ENCODE results near the gene MMP24. TPM values are rescaled to one million over a fixed set of nuclear protein-coding genes. Genes with fewer than 3 reads are reported as not detected.

The MMP24 gene
- total RNA-seq, 1 donor from 2014 or later: 15.6 TPM

GRCh38 chr20:35263532-35264341 lies 37.2 kb downstream of the MMP24 start:
- H3K27me3 Mint-ChIP-seq (ENCODE audit: low read depth, unreplicated experiment): no peaks in the 10 kb centered on the region
- Histone ChIP-seq H3K4me2 (ENCODE audit: low read length) (peak overlapping the region; percentile 72), H3K9me3 (ENCODE audit: insufficient read depth, low read depth, low read length) (no peaks in the 10 kb centered on the region), H3K27ac (ENCODE audit: low read depth, low read length) (peak overlapping the region; percentile 56), H3K4me1 (ENCODE audit: insufficient read depth, low read length) (peaks cover 12% of the 10 kb centered on the region), H3K9ac (ENCODE audit: low read length) (peak overlapping the region; percentile 57), H3K36me3 (ENCODE audit: insufficient read depth, low read length) (no peaks in the 10 kb centered on the region), H4K20me1 (ENCODE audit: insufficient read depth, low read length) (no peaks in the 10 kb centered on the region), H3K27me3 (ENCODE audit: insufficient read depth, low read length) (no peaks in the 10 kb centered on the region), H2AFZ (ENCODE audit: low read depth, low read length) (no peak overlapping the region), H3K79me2 (ENCODE audit: insufficient read depth, low read length) (no peaks in the 10 kb centered on the region), H3K4me3 (ENCODE audit: insufficient read depth, low read depth, low read length) (no peak overlapping the region)
- H3K36me3 Mint-ChIP-seq (ENCODE audit: low read depth, unreplicated experiment): peaks cover 9% of the 10 kb centered on the region
- H3K4me3 Mint-ChIP-seq (ENCODE audit: unreplicated experiment): peak overlapping the region; percentile 68
- no peaks in the 10 kb centered on the region for H3K9me3 Mint-ChIP-seq (ENCODE audit: unreplicated experiment)
- DNase-seq (ENCODE audit: low read depth) (no peak), FAIRE-seq (no peak)
- H3K4me1 Mint-ChIP-seq (ENCODE audit: low read depth, unreplicated experiment): peaks cover 21% of the 10 kb centered on the region
- TF ChIP-seq EZH2 (IDR thresholded peaks at IDR 0.05; ENCODE audit: insufficient read depth, low read length) (no peak), CTCF (IDR thresholded peaks at IDR 0.05; ENCODE audit: insufficient read depth, low read depth, low read length) (no peak)
- H3K27ac Mint-ChIP-seq (ENCODE audit: unreplicated experiment): peak overlapping the region; percentile 95

- Histone ChIP-seq H4K20me1 (ENCODE audit: insufficient read depth, low read length) (no peaks in the 10 kb centered on the region), H3K79me2 (ENCODE audit: insufficient read depth, low read length) (no peaks in the 10 kb centered on the region), H2AFZ (ENCODE audit: low read depth, low read length) (no peak overlapping the region), H3K27ac (ENCODE audit: low read depth, low read length) (no peak overlapping the region), H3K9me3 (ENCODE audit: insufficient read depth, low read depth, low read length) (no peaks in the 10 kb centered on the region), H3K4me1 (ENCODE audit: insufficient read depth, low read length) (peaks cover 12% of the 10 kb centered on the region), H3K4me3 (ENCODE audit: insufficient read depth, low read depth, low read length) (no peak overlapping the region), H3K4me2 (ENCODE audit: low read length) (no peak overlapping the region), H3K9ac (ENCODE audit: low read length) (no peak overlapping the region), H3K36me3 (ENCODE audit: insufficient read depth, low read length) (no peaks in the 10 kb centered on the region), H3K27me3 (ENCODE audit: insufficient read depth, low read length) (no peaks in the 10 kb centered on the region)
- DNase-seq (ENCODE audit: low read depth): peak; percentile 33
- H3K4me1 Mint-ChIP-seq (ENCODE audit: low read depth, unreplicated experiment): peaks cover 21% of the 10 kb centered on the region
- TF ChIP-seq CTCF (IDR thresholded peaks at IDR 0.05; ENCODE audit: insufficient read depth, low read depth, low read length) (no peak), EZH2 (IDR thresholded peaks at IDR 0.05; ENCODE audit: insufficient read depth, low read length) (no peak)
- no peak overlapping the region for H3K4me3 Mint-ChIP-seq (ENCODE audit: unreplicated experiment)
- no peak for FAIRE-seq
- no peaks in the 10 kb centered on the region for H3K9me3 Mint-ChIP-seq (ENCODE audit: unreplicated experiment)
- no peaks in the 10 kb centered on the region for H3K27me3 Mint-ChIP-seq (ENCODE audit: low read depth, unreplicated experiment)
- no peak overlapping the region for H3K27ac Mint-ChIP-seq (ENCODE audit: unreplicated experiment)
- peaks cover 9% of the 10 kb centered on the region for H3K36me3 Mint-ChIP-seq (ENCODE audit: low read depth, unreplicated experiment)
Measured at GRCh38 chr20:35264755-35265154, 38.3 kb downstream of the MMP24 start.

GRCh38 chr20:35267092-35267491 lies 40.6 kb downstream of the MMP24 start:
- H3K36me3 ChIP-seq (ENCODE audit: insufficient read depth, low read length): no peaks in the 10 kb centered on the region
- no peak overlapping the region for H3K4me3 Mint-ChIP-seq (ENCODE audit: unreplicated experiment)
- H3K27me3 ChIP-seq (ENCODE audit: insufficient read depth, low read length): no peaks in the 10 kb centered on the region
- no peak overlapping the region for H3K27ac ChIP-seq (ENCODE audit: low read depth, low read length)
- H3K27ac Mint-ChIP-seq (ENCODE audit: unreplicated experiment): no peak overlapping the region
- peaks cover 19% of the 10 kb centered on the region for H3K4me1 Mint-ChIP-seq (ENCODE audit: low read depth, unreplicated experiment)
- H3K4me2 ChIP-seq (ENCODE audit: low read length): no peak overlapping the region
- H3K9me3 Mint-ChIP-seq (ENCODE audit: unreplicated experiment): no peaks in the 10 kb centered on the region
- no peaks in the 10 kb centered on the region for H3K27me3 Mint-ChIP-seq (ENCODE audit: low read depth, unreplicated experiment)
- no peak overlapping the region for H3K9ac ChIP-seq (ENCODE audit: low read length)
- TF ChIP-seq EZH2 (IDR thresholded peaks at IDR 0.05; ENCODE audit: insufficient read depth, low read length) (no peak), CTCF (IDR thresholded peaks at IDR 0.05; ENCODE audit: insufficient read depth, low read depth, low read length) (no peak)
- peaks cover 12% of the 10 kb centered on the region for H3K4me1 ChIP-seq (ENCODE audit: insufficient read depth, low read length)
- FAIRE-seq (no peak), DNase-seq (ENCODE audit: low read depth) (no peak)
- no peak overlapping the region for H3K4me3 ChIP-seq (ENCODE audit: insufficient read depth, low read depth, low read length)
- H2AFZ ChIP-seq (ENCODE audit: low read depth, low read length): no peak overlapping the region
- no peaks in the 10 kb centered on the region for H4K20me1 ChIP-seq (ENCODE audit: insufficient read depth, low read length)
- peaks cover 14% of the 10 kb centered on the region for H3K36me3 Mint-ChIP-seq (ENCODE audit: low read depth, unreplicated experiment)
- no peaks in the 10 kb centered on the region for H3K9me3 ChIP-seq (ENCODE audit: insufficient read depth, low read depth, low read length)
- H3K79me2 ChIP-seq (ENCODE audit: insufficient read depth, low read length): no peaks in the 10 kb centered on the region
